Measurements from ENCODE around the gene SENP6.
"Not testable (repeated sequence)": the region's sequence is repeated elsewhere in the genome, so short reads cannot be mapped to it uniquely, and the experiment has no call there.

The SENP6 gene

GRCh38 chr6:75609639-75610590 is 8.2 kb downstream of the SENP6 start:
- no peak for DNase-seq

- no peak for DNase-seq
Measured at GRCh38 chr6:75611011-75611701, 9.5 kb downstream of the SENP6 start.

GRCh38 chr6:75611702-75612375 is 10.2 kb downstream of the SENP6 start:
- DNase-seq, result no peak

- no peak for DNase-seq
Measured at GRCh38 chr6:75612434-75612833, 10.8 kb downstream of the SENP6 start.

GRCh38 chr6:75613056-75613501 is 11.4 kb downstream of the SENP6 start:
- no peak for DNase-seq

GRCh38 chr6:75618437-75618836 is 16.8 kb downstream of the SENP6 start:
- no peak for DNase-seq

- DNase-seq, result no peak
Measured at GRCh38 chr6:75619230-75619899, 17.7 kb downstream of the SENP6 start.

- no peak for DNase-seq
Measured at GRCh38 chr6:75620381-75621304, 19.0 kb downstream of the SENP6 start.

- DNase-seq, result no peak
Measured at GRCh38 chr6:75621846-75622245, 20.2 kb downstream of the SENP6 start.

GRCh38 chr6:75623491-75623890 is 21.8 kb downstream of the SENP6 start:
- no peak for DNase-seq

GRCh38 chr6:75624335-75624734 is 22.7 kb downstream of the SENP6 start:
- no peak for DNase-seq

GRCh38 chr6:75624988-75625387 is 23.3 kb downstream of the SENP6 start:
- no peak for DNase-seq

GRCh38 chr6:75626561-75626960 is 24.9 kb downstream of the SENP6 start:
- DNase-seq, result no peak

GRCh38 chr6:75627708-75628107 is 26.0 kb downstream of the SENP6 start:
- not testable (repeated sequence) for DNase-seq

- no peak for DNase-seq
Measured at GRCh38 chr6:75631859-75632635, 30.4 kb downstream of the SENP6 start.

- no peak for DNase-seq
Measured at GRCh38 chr6:75633045-75633444, 31.4 kb downstream of the SENP6 start.

- no peak for DNase-seq
Measured at GRCh38 chr6:75642311-75642710, 40.6 kb downstream of the SENP6 start.

- DNase-seq, result no peak
Measured at GRCh38 chr6:75643173-75643572, 41.5 kb downstream of the SENP6 start.

GRCh38 chr6:75656479-75656878 is 54.8 kb downstream of the SENP6 start:
- no peak for DNase-seq

GRCh38 chr6:75657327-75657726 is 55.6 kb downstream of the SENP6 start:
- DNase-seq, result no peak

- no peak for DNase-seq
Measured at GRCh38 chr6:75666592-75666991, 64.9 kb downstream of the SENP6 start.
